Ishikawa (cell line): ENCODE data around the gene CACNA2D3.

Source experiments
- CEBPB ChIP-seq: IDR thresholded peaks from 2 replicates; pipeline ENCODE4 v1.6.1; 2012
- CREB1 ChIP-seq: IDR thresholded peaks from 2 replicates; pipeline ENCODE4 v1.6.1; 2012; ENCODE audit warnings: low read depth
- EGR1 ChIP-seq: IDR thresholded peaks from 2 replicates; pipeline ENCODE4 v1.6.1; 2012
- EP300 ChIP-seq: IDR thresholded peaks from 2 replicates; pipeline ENCODE4 v1.6.1; 2012; ENCODE audit warnings: borderline replicate concordance
- FOXM1 ChIP-seq: IDR thresholded peaks from 2 replicates; pipeline ENCODE4 v1.6.1; 2012; ENCODE audit warnings: low read depth, borderline replicate concordance
- NFIC ChIP-seq: IDR thresholded peaks from 2 replicates; pipeline ENCODE4 v1.6.1; 2012
- RAD21 ChIP-seq: IDR thresholded peaks from 2 replicates; pipeline ENCODE4 v1.6.1; 2012; ENCODE audit warnings: low read depth
- REST ChIP-seq: IDR thresholded peaks from 2 replicates; pipeline ENCODE4 v1.6.1; 2012; ENCODE audit warnings: low read depth, mild to moderate bottlenecking
- TAF1 ChIP-seq: IDR thresholded peaks from 2 replicates; pipeline ENCODE4 v1.6.1; 2012; ENCODE audit warnings: low read depth, mild to moderate bottlenecking
- TCF12 ChIP-seq: IDR thresholded peaks from 2 replicates; pipeline ENCODE4 v1.6.1; 2012; ENCODE audit warnings: low read depth
- TEAD4 ChIP-seq: IDR thresholded peaks from 2 replicates; pipeline ENCODE4 v1.6.1; 2012
- YY1 ChIP-seq: IDR thresholded peaks from 2 replicates; pipeline ENCODE4 v1.6.1; 2012; ENCODE audit warnings: low read depth
- ZBTB7A ChIP-seq: IDR thresholded peaks from 2 replicates; pipeline ENCODE4 v1.6.1; 2012; ENCODE audit warnings: low read depth
- TF ChIP-seq, protein P1 (sequence below): IDR thresholded peaks from 2 replicates; pipeline ENCODE4 v1.6.1; 2012
- TF ChIP-seq, protein P2 (sequence below): IDR thresholded peaks from 2 replicates; pipeline ENCODE4 v1.6.1; 2012

Gene CACNA2D3

DNA sequence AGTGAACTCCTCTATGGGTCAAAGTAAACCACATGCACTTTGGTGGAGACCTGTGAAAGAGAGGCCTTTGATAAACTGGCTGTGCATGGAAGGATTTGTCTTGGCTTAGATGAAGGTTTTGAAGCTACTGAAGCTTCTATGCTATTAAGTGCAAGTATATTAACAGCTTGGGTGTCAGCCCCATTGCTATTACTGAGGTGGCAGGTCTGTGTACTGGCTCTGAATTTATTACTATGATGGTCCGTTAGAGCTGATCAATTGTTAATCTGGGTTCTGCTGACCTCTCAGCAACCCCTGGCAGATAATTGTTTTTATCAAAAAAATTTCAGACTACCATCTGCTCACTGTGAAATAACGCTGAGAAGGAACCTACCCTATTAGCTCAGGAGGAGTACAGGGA is 268.2 kb downstream of the CACNA2D3 start:
- TF ChIP-seq, protein P1, sequence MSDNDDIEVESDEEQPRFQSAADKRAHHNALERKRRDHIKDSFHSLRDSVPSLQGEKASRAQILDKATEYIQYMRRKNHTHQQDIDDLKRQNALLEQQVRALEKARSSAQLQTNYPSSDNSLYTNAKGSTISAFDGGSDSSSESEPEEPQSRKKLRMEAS = no peak
- TF ChIP-seq FOXM1 (no peak), ZBTB7A (no peak), RAD21 (no peak), EGR1 (no peak), CEBPB (no peak)

DNA sequence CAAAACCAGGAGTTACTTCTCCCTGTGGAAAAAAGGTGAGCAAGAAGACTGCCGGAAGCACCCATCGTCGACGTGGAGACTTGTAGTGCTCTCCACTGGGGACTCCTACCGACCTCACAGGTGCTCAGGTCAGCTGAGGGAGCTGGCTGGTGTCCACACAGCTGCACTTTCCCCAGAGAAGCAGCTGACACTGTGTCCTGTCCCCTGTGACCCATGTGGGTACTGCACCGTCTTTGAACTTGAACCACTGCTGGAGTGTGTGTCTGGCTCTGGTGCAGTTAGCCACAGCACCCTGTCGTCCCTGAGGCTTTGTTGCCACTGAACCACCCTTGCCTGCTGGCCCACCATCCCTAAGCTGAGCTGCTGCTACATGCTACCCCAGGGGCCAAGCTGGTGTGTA is 270.8 kb downstream of the CACNA2D3 start:
- no peak for TF ChIP-seq TCF12
- TF ChIP-seq, protein P1 = no peak
- TF ChIP-seq YY1 = no peak
- no peak for TF ChIP-seq CREB1
- TF ChIP-seq EP300 = no peak
- TF ChIP-seq, protein P2, sequence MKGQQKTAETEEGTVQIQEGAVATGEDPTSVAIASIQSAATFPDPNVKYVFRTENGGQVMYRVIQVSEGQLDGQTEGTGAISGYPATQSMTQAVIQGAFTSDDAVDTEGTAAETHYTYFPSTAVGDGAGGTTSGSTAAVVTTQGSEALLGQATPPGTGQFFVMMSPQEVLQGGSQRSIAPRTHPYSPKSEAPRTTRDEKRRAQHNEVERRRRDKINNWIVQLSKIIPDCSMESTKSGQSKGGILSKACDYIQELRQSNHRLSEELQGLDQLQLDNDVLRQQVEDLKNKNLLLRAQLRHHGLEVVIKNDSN = no peak
- TF ChIP-seq ZBTB7A = no peak
- no peak for TF ChIP-seq NFIC
- no peak for TF ChIP-seq TEAD4
- no peak for TF ChIP-seq REST
- TF ChIP-seq CEBPB = no peak
- no peak for TF ChIP-seq FOXM1
- TF ChIP-seq EGR1 = no peak
- TF ChIP-seq TAF1 = no peak
- TF ChIP-seq RAD21 = no peak

DNA sequence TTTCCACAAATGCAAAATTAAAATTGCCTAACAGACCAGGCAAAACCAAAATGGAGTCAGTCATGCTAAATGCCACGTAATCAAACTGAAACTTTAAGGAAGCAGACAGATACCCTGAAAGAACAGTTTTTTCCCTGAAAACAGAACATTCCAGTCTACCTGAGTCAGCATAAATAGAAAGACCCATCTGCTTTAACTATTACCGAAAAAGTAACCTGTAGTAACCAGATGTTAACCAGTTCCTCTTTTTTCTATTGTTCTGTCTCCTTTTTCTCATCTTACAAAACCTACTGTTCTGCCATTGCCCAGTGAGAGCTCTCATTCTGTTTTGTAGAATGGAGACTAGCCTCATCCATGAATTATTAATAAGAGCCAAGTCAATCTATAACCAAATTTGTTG is 286.0 kb downstream of the CACNA2D3 start:
- TF ChIP-seq TEAD4 (no peak), TAF1 (no peak), TCF12 (no peak), ZBTB7A (no peak), REST (no peak), RAD21 (no peak), YY1 (no peak), EGR1 (no peak)
- TF ChIP-seq, protein P2 = no peak

- TF ChIP-seq CEBPB (no peak), FOXM1 (no peak), TAF1 (no peak), ZBTB7A (no peak)
- TF ChIP-seq, protein P1 = no peak
- TF ChIP-seq, protein P2 = no peak
Observed at GRCh38 chr3:54421943-54422342, 299.6 kb downstream of the CACNA2D3 start.

DNA sequence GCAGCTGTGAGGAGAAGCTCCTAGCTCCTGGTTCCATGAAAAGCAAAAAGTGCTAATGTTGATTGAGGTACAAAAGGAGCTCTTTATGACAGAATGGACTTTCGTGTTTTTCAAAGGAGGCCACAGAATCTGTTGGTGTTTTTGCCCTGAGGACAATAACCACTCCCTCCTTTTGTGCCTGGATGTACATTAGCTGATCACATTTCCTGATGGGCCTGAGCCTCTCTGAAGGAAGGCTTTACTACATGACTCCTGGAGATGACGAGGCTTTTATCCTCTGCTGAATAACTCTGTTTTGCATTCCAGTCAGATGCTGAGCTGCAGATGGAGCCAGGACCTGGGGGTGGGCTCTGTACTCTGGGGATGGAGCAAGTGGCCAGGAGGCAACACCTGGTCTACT is 301.9 kb downstream of the CACNA2D3 start:
- no peak for TF ChIP-seq CEBPB
- no peak for TF ChIP-seq EP300
- no peak for TF ChIP-seq YY1
- TF ChIP-seq REST = no peak
- no peak for TF ChIP-seq TAF1
- no peak for TF ChIP-seq EGR1
- TF ChIP-seq TEAD4 = no peak
- TF ChIP-seq, protein P1 = no peak
- TF ChIP-seq TCF12 = no peak
- TF ChIP-seq, protein P2 = no peak
- no peak for TF ChIP-seq RAD21
